Non-pigmented ciliary epithelial cell (primary cell): ENCODE data around the gene PARVG.

Experiments
- DNase-seq: peaks from one replicate; pipeline ENCODE4 v3.0.0-alpha.2; 2010; ENCODE audit warnings: low read depth

Gene PARVG

GRCh38 chr22:44154436-44154942, 26.2 kb upstream of the PARVG start:
- peak; percentile 55 for DNase-seq

GRCh38 chr22:44155115-44155514, 25.6 kb upstream of the PARVG start:
- no peak for DNase-seq

- no peak for DNase-seq
These were observed 22.7 kb upstream of the PARVG start for GRCh38 chr22:44157916-44158618.

DNA sequence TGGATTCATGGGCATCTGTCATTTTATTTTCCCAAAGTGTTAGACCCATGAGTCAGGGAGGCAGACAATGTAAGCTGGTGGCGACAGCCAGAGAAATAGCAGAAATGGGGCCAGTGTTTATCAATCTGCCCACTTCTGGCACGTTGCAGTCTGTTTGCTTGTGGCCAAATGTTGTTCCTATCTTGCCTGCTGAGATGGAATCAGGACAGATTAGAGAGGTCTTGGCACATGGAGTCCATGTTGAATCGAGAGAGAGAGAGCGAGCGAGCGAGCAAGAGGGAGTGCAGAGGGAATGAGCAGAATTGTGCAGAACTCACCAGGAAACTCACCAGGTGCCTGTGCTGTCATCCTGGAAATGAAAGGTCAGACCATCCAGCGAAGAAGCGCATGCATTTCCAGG, 21.9 kb upstream of the PARVG start:
- DNase-seq, result no peak

GRCh38 chr22:44159221-44159620, 21.5 kb upstream of the PARVG start:
- DNase-seq, result no peak

- DNase-seq, result no peak
These were observed 20.9 kb upstream of the PARVG start for GRCh38 chr22:44159811-44160210.

DNA sequence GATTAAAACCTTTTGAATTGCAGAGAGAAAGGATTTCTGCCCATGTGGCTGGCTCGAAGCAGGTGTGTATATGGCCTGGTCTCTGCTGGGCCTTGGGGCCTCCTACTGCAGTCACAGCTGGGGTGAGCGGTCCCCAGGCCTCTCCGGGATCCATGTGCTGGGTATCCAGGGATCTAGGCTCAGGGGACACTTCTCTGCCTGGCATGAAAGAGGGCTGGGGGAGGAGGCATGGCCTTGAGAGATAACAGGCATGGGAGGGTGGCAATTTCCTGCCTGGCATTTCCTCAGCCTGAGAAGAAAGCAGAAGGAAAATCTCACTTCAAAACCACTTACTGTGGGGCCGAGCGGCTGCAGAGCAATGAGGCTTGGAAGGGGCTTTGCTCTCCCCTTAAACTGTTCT, 20.3 kb upstream of the PARVG start:
- no peak for DNase-seq

DNA sequence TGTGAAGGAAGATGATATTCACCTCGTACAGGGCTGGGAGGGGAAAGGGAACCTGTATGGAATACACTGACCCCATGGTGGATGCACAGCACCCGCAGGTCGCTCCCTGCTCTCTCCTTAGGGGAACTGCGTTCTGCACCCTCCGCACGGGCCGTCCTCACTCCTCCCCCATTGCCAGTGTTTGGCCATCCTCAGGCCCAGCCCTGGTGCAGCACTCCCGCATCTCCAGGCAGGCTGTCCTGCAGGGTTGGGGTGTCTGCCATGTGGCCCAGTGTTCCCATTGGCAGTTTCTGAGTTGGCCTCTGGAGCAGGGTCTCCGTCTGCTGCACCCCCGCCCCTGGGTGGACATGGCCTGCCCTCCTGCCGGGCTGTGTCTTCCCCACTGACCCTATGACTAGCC, 19.1 kb upstream of the PARVG start:
- DNase-seq, result no peak

DNA sequence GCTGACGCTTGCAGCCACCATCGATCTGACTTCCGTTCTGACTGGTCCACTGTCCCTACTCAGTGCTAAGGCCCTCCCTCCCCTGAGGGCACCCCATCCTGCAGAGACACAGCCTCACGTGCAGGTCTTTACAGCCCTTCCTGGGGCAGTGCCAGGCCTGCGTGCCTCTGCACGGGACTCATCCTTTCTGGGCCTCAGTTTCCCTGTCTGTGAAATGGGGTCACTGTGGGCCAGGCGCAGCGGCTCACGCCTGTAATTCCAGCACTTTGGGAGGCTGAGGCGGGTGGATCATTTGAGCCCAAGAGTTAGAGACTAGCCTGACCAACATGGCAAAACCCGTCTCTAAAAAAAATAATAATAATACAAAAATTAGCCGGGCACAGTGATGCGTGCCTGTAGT, 17.8 kb upstream of the PARVG start:
- DNase-seq, result no peak

- no peak for DNase-seq
These were observed 17.2 kb upstream of the PARVG start for GRCh38 chr22:44163536-44163935.

DNA sequence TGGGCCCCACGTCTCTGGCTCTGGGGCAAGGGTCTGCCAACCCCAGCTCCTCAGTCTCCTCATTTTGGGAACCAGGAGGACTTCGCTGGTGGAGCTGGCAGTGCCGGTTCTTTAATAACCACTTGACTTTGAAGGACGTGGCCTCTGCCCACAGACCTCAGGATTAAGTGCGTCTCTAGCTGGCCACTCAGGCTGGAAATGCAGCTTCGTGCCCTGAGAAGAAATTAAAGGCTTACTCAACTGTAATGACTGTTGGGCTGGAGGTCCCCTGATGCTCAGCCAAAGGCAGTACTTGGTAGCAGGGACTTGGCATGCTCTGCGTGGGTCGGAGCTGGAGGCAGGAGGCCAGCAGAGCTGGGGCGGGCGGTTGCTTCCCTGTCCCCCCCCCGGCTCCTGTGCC, 16.7 kb upstream of the PARVG start:
- DNase-seq, result no peak

- no peak for DNase-seq
These were observed 15.3 kb upstream of the PARVG start for GRCh38 chr22:44165286-44165874.

GRCh38 chr22:44166498-44167276, 14.0 kb upstream of the PARVG start:
- DNase-seq, result no peak

DNA sequence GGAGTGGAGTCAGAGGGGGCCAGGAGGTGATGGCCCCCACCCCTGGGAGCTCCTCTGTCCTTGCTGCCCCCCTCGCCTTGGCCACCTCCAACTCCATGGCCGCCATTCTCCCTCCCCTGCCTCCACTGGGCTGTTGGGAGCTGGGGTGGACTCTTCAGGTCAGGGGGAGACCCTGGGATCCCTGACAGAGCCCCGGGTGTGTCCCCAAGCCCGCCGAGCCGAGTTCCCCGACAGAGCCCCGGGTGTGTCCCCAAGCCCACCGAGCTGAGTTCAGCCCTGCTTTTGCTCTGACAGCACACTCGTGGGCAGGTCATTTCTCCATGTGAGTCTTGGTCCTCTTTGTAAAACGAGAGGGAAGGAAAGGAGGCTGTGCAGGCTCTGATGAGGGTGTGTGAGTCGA, 13.2 kb upstream of the PARVG start:
- DNase-seq, result no peak

GRCh38 chr22:44168206-44168605, 12.5 kb upstream of the PARVG start:
- no peak for DNase-seq

DNA sequence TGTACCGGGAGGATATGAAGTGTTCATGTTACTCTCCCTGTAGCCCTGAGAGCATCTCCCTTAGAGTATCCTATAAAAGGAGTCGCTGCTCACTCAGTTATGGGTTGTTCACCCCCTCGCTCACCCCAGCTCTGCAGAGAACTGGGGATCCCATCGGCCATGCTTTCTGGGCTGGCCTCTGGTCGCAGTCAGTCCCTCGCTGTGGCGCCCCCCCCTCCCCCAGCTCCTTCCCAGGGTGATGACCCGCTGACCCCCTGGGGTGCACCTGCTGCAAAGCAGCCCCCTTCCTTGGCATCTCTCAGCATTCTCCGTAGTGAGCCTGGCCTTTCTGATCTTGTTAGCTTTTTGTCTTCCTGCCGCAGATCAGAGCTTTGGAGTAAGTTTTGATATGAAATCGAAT, 10.3 kb upstream of the PARVG start:
- DNase-seq, result no peak

GRCh38 chr22:44171561-44171960, 9.2 kb upstream of the PARVG start:
- no peak for DNase-seq

DNA sequence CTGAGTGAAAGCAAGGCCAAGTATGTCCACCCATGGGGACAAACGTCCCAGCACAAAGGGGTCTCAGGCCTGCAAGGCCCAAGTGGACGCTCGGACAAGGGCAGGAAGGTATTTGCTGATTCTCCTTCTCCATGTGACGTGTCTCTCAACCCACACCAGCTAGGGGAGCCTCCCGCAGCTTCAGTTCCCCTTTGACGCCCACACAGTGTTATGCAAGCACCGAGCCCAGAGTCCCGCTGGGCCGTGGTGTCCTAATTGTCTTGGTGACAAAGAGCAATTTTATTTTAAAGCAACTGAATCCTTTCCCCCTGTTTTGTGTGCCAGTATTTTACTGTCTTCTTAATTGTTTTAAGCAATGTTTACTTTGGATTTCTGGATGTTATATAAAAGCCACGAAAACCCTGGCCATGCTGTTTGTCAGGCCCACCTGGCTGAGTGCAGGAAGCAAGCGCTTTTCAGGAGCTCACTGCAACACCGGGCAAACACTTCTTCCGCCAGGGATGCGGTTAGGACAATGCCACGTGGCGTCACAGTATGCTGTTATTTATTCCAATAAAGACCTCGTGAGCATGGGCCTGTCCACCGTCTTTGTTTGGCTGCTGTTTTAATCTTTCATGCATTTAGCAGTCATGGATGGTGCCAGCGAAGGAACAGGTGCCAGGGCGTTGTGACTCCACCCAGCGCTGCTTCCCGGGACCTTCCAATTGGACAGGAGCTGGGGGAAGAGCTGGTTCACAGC, 8.2 kb upstream of the PARVG start:
- no peak for DNase-seq

DNA sequence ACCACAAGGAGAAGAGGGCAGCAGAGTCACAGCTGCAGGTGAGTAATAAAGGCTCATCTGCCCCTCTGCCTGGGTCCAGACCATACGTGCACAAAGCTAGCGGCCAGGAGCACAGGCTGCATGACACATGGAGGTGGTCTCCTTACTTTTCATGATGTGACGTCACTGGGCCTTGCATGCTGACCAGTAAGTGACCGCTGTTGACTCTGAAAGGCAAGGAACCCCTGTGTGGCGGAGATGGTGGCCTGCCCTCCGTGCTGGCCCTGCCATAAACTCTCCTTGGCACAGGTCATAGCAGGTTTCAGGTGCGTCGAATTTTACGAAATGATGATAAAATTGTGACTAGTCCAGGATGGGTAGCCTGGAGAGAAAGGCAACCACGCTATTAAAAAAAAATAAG, 7.6 kb upstream of the PARVG start:
- DNase-seq, result no peak

- DNase-seq, result no peak
These were observed 5.0 kb upstream of the PARVG start for GRCh38 chr22:44175676-44176075.

DNA sequence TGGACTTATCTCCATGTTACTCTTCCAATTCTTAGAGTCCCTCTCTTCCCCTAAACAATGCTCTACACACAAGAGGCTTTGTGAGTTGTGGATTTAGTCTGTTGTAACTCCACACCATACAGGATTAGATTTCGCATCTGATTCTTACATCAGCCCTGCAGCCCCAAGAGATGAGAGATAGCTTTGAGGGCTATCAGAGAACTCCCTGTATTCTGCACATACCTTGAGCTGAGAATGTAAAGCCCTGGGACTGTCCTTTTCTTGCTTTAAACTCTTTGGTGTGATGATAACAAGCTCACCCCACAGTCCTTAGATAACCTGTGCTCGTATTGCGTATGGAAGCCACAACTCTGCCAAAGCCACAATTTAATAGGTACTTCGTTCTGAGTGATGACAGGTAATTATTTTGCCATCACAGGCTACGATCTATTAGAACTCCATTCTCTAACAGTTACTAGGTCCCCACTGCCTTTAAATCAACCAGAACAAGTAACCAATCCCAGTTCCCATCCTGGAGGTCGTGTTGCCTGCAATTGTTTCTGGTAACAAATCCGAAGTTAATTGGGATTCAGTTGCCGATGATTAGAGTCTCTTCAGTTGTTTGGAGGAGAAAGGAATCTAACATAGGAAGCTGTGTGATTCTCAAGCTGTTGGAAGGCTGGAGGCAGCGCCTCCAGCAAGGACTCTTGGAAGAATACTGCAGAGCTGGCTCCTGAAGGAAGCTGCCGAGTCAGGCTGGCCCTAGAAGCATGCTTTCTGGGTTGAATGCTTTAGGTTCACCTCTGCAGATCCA, 1.3 kb upstream of the PARVG start:
- no peak for DNase-seq
